Measurements from ENCODE around the gene COL21A1.
"Not testable (repeated sequence)": the region's sequence is repeated elsewhere in the genome, so short reads cannot be mapped to it uniquely, and the experiment has no call there.

COL21A1 gene

GRCh38 chr6:56246881-56247653 lies at the start of gene COL21A1:
Gene COL21A1 (minus strand): TSS chr6:56247580. CDS start chr6:56182618, 64,962 bp downstream.
- no peak for DNase-seq

DNA sequence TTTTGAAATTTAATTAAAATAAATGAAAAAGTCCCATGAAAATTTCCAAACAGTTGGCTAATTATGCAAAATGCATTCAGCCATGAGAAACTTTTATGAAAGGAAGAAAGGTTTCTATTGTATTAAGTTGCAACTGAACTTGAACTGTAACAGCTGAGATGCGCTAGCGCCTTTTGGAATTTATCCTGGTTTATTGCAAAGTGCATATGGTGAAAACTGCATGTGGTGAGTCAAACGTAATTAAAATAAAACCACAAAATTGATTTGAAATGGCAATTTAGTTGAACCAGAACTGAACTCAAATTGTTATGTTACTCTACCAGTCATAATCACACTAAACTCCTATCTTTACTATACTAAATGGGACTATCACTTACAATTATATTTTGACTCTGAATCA lies 46.4 kb upstream of the COL21A1 start:
- DNase-seq = no peak

- DNase-seq = no peak
These were observed 45.3 kb upstream of the COL21A1 start for GRCh38 chr6:56292505-56293181.

DNA sequence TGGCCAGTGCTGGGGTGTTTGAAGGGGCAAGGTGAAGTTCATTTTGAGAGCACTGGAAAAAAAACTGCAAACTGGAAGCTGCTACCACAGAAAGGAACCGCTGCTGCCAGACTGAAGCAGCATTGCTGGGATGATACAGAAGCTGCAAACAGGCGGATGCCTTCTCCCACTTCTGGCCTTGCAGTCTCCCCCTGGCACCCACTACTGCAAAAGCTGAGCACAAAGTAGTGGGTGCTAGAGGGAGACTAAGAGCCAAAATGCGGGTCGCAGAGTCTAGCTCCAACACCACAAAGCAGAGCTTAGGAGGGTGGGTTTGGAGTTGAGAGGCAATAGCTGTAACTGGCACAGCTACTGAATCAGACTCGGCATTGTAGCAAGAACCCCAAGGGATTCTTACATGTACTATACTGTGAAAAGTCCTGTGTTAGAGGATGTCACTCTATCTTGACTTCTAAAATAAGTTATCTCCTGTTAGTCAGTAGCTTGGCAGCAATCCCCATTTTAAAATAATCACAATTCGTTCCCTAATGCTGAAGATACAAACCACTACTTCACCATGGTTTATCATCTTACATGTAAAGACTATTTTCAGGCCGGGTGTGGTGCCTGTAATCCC lies 44.0 kb upstream of the COL21A1 start:
- no peak for DNase-seq

GRCh38 chr6:56289721-56290120 lies 42.3 kb upstream of the COL21A1 start:
- no peak for DNase-seq

DNA sequence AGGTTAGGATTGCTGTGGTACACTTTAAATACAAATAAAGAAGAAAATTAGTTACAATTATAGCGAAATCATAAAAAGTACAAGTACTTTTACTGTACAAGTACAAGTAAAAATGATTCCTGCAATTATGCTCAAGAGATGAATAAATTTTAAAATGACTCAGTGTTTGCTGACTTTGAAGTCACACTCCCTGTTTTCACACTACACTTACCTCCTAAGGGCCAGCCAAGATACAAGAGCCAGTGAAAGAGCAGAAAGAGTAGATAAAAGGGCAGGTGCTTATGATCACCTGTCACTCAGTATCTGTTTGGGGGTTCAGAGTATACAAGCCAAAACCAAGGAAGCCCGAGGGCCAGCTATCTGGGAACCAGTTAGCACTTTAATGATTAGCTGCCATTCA lies 41.0 kb upstream of the COL21A1 start:
- no peak for DNase-seq

- DNase-seq = no peak
These were observed 35.0 kb upstream of the COL21A1 start for GRCh38 chr6:56282391-56282790.

GRCh38 chr6:56280126-56280525 lies 32.7 kb upstream of the COL21A1 start:
- DNase-seq = no peak

- no peak for DNase-seq
These were observed 32.1 kb upstream of the COL21A1 start for GRCh38 chr6:56279331-56280080.

GRCh38 chr6:56278171-56278591 lies 30.8 kb upstream of the COL21A1 start:
- no peak for DNase-seq

DNA sequence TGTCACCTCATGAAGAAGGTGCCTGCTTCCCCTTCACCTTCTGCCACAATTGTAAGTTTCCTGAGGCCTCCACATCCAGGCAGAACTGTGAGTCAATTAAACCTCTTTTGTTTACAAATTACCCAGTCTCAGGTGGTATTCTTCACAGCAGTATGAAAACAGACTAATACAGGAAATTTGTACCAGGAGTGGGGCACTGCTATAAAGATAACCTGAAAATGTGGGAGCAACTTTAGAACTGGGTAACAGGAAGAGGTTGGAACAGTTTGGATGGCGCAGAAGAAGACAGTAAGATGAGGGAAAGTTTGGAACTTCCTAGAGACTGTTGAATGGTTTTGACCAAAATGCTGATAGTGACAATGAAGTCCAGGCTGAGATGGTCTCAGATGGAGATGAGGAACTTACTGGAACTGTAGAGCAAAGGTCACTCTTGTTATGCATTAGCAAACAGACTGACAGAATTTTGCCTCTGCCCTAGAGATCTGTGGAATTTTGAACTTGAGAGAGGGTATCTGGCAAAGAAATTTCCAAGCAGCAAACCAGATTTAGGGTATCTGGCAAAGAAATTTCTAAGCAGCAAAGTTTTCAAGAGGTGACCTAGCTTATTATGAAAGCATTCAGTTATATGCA lies 23.5 kb upstream of the COL21A1 start:
- DNase-seq = no peak

- no peak for DNase-seq
These were observed 20.9 kb upstream of the COL21A1 start for GRCh38 chr6:56268266-56268665.

DNA sequence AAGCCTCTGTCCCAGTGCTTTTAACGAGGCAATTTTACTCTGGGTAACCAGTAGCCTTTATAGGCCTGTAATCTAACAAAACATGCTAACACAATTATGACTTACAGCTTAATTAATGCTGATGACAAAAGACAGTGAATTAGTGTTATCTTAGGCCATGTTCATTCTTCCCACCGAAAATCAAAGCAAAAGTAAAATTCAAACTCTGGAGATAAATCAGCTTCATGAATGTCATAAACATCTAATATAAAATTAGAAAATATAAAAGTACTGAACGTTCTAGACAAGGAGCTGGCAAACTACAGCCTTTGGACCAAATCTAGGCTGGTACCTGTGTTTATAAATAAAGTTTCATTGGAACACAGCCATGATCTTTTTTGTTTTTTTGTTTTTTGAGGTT lies 18.6 kb upstream of the COL21A1 start:
- no peak for DNase-seq

DNA sequence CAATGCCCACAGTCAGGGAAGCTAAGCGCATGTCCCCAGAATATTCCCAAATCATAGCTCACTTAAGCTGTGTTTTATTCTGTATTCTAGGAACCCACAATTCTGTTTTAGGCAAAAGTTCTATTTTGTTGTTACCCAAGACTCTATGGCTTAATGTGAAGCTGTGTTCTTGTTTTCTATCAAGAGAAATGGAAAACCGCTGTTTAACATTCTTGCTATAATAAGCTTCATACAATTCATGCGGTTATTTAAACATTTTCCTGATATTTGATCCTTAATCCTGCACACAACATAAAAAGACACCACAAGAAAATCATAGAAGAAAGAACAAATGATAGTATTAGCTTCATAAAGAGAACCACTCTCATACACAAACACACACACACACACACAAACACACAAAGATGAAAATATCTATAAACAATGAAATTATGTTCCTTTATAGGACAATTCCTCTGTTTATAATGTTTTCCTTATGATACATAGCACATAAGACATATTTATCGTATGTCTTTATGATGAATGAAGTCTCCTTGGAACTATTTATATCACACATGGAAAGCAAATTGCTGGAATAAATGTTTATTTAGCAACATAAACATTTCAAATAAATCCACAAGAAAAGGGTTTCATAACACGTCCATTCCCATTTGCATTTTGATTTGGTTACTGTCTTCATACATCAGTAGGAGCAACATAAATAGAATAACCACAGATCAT lies 16.4 kb upstream of the COL21A1 start:
- DNase-seq = no peak

GRCh38 chr6:56260593-56260992 lies 13.2 kb upstream of the COL21A1 start:
- DNase-seq = not testable (repeated sequence)

GRCh38 chr6:56259234-56260077 lies 12.1 kb upstream of the COL21A1 start:
- DNase-seq = no peak

DNA sequence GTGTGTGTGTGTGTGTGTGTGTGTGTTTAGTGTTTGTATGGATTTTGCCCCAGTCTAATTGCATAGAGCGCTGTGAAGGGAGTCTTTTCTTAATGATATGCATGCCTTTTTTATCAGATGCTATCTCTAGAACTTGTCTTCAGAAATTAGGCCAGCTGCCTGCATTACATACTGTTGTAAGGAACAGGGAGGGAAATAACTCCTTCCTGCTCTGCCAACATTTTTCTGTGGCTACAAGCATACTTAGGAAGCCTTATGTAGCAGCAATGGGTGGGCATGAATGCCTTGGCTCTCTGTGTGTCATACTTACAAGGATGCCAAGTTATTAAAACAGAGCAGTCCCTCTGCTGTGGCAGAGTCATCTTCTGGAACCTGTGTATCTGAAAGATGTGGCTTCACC lies 8.0 kb upstream of the COL21A1 start:
- no peak for DNase-seq

DNA sequence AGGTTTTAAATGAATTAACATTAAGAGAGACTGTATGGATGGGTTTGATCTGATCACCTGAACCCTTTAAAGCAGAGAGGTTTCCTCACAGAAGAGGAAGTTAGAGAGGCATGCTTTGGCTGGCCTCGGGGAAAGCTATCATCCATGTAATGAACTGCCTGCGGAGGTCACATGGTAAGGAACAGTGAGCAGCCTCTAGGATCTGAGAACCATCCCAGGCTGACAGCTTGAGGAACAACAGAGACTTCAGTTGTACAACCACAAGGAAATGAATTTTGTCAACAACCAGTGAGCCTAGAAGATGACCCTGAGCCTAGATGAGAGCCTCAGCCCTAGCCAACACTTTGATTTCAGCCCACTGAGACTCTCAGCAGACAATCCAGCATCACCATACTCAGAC lies 2.9 kb upstream of the COL21A1 start:
- no peak for DNase-seq

DNA sequence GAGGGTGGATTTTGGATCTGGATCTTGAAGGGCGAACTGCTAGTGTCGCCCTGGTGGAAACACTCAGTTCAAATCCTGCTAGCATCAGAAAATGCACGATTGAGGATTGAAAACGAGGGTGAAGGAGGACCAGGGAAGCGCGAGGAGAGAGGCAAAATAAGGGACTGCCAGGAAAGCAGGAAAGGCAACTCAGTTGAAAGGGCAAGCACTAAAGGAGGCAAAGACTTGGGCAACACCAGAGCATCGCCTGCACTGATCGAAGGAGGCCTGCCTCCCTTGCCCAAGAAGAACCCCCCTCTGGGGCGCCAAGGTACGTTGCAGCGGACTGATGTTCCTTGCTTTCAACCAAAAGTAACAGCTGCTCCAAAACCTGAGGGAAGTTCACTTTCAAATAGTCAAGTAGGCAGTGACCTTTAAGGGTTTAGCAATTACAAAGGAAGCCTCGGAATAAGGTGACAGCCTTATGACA lies 308 bp upstream of the COL21A1 start:
- no peak for DNase-seq

DNA sequence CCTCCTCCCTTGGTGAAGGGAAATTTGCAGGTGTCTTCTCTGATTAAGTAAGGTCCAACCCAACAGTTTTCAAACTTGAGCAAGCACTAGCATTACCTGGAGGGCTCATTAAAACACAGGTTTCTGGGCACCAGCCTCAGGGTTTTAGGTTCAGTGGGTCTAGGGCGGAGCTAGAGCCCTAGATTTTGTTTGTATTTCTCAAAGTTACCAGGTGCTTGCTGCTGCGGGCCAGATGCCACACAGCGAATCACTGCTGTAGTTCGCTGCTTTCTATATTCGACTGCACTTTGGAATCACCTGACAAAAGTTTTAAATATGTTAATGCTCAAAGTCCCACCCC lies 869 bp downstream of the COL21A1 start:
- no peak for DNase-seq

DNA sequence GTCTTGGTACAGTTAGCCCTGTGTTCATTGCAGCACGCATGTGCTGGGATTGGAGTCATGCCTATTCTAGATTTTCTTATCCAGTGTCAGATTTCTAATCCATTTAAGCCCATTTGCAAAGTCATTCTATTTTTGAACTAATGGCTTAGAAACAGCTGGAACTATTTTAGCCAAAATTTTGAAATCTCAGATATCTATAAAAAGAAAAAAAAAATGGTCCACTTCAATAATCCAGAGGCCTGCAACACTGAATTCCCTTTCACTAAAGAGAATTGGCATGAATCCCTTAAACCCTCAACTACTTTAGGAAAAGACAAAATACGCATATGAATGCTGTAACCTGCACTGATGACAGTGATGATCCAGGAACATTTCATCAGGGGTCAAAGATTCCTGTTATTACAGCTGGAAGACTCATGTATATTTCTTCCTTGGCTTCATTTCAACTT lies 1.5 kb downstream of the COL21A1 start:
- no peak for DNase-seq

All from GOT3 (cell line).